HL-60 (cell line): ENCODE results near the gene HPSE2.

Source experiments
- DNase-seq, 2 experiments: peaks; one replicate each; pipeline ENCODE4 v3.0.0-alpha.2; 2010 to 2020; ENCODE audit warnings: low read depth in 1 of 2, low spot score in 1 of 2
- H3K27ac ChIP-seq: fragments of 250-450 bp; sonication (Bioruptor Pico); replicated peaks from 2 replicates; pipeline ENCODE4 v1.5.1; 2020; ENCODE audit warnings: mild to moderate bottlenecking, moderate library complexity
- H3K27me3 ChIP-seq: fragments of 250-450 bp; sonication (Bioruptor Pico); 2 replicates; pipeline ENCODE4 v1.5.1; 2021; ENCODE audit warnings: mild to moderate bottlenecking, moderate library complexity; ENCODE audit not compliant: insufficient read depth, poor library complexity, severe bottlenecking
- H3K4me3 ChIP-seq: replicated peaks from 2 replicates; pipeline ENCODE4 v1.5.1; 2011; ENCODE audit warnings: mild to moderate bottlenecking, control low read depth, low read length; ENCODE audit not compliant: insufficient read depth
- CTCF ChIP-seq: IDR thresholded peaks from one replicate; pipeline ENCODE4 v1.5.1; 2011; ENCODE audit warnings: low read length, control low read depth, inconsistent platforms; ENCODE audit not compliant: insufficient read depth
- GABPA ChIP-seq: IDR thresholded peaks from 2 replicates; pipeline ENCODE4 v1.6.1; 2012; ENCODE audit warnings: low read depth
- POLR2AphosphoS5 ChIP-seq: IDR thresholded peaks from 2 replicates; pipeline ENCODE4 v1.6.1; 2012; ENCODE audit warnings: low read depth
- REST ChIP-seq: IDR thresholded peaks from 2 replicates; pipeline ENCODE4 v1.6.1; 2012; ENCODE audit warnings: low read depth; ENCODE audit not compliant: insufficient replicate concordance
- SPI1 ChIP-seq: IDR thresholded peaks from 2 replicates; pipeline ENCODE4 v1.6.1; 2012; ENCODE audit warnings: low read depth, mild to moderate bottlenecking, borderline replicate concordance

HPSE2 gene

GRCh38 chr10:98414932-98415730 is 820.5 kb downstream of the HPSE2 start, which contains the start of gene PYROXD2:
Gene PYROXD2 (minus strand): TSS chr10:98415182. CDS start chr10:98415135, 47 bp downstream.
- no peak for TF ChIP-seq CTCF
- TF ChIP-seq POLR2AphosphoS5, result peak; percentile 63
- Histone ChIP-seq H3K27ac (no peak within 1 kb of the TSS), H3K27me3 (no peaks in the 10 kb centered on the region), H3K4me3 (no peak within 1 kb of the TSS)
- DNase-seq, result peak in 1 of 2 experiments; percentile 10

GRCh38 chr10:98414578-98414931 is 821.1 kb downstream of the HPSE2 start:
- DNase-seq, result no peak
- no peak overlapping the region for H3K27ac ChIP-seq
- no peaks in the 10 kb centered on the region for H3K27me3 ChIP-seq
- H3K4me3 ChIP-seq, result no peak overlapping the region
- TF ChIP-seq REST (no peak), POLR2AphosphoS5 (no peak), GABPA (no peak), CTCF (no peak), SPI1 (no peak)

- no peaks in the 10 kb centered on the region for H3K27me3 ChIP-seq
- no peak overlapping the region for H3K27ac ChIP-seq
- H3K4me3 ChIP-seq, result no peak overlapping the region
- no peak for DNase-seq
- TF ChIP-seq REST, result no peak
- TF ChIP-seq POLR2AphosphoS5, result no peak
- TF ChIP-seq GABPA, result no peak
- TF ChIP-seq CTCF, result no peak
- no peak for TF ChIP-seq SPI1
Observed at GRCh38 chr10:98411768-98412167, 823.9 kb downstream of the HPSE2 start.

GRCh38 chr10:98411166-98411565 is 824.5 kb downstream of the HPSE2 start:
- DNase-seq, result no peak
- no peak overlapping the region for H3K4me3 ChIP-seq
- TF ChIP-seq REST (no peak), SPI1 (no peak), CTCF (no peak), GABPA (no peak), POLR2AphosphoS5 (no peak)
- no peaks in the 10 kb centered on the region for H3K27me3 ChIP-seq
- no peak overlapping the region for H3K27ac ChIP-seq
